Effector memory CD4-positive, alpha-beta T cell (primary cell): ENCODE data around the gene PCBP3.
A peak's percentile ranks its signal among the peaks of the same experiment; 100 is the strongest.
"Not testable (repeated sequence)": the region's sequence is repeated elsewhere in the genome, so short reads cannot be mapped to it uniquely, and the experiment has no call there.

Experiments used
- DNase-seq, 3 donors: peaks; one replicate each; pipeline ENCODE4 v3.0.0-alpha.2; 2020
- H3K27ac ChIP-seq: 2 replicates; pipeline ENCODE4 v1.7.0; 2013; ENCODE audit warnings: mild to moderate bottlenecking, low read length, moderate library complexity; ENCODE audit not compliant: insufficient read depth, poor library complexity, severe bottlenecking
- H3K27me3 ChIP-seq: replicated peaks from 2 replicates; pipeline ENCODE4 v1.7.0; 2013; ENCODE audit warnings: mild to moderate bottlenecking, low read length; ENCODE audit not compliant: insufficient read depth, control insufficient read depth, poor library complexity, severe bottlenecking
- H3K36me3 ChIP-seq: 2 replicates; pipeline ENCODE4 v1.7.0; 2013; ENCODE audit warnings: mild to moderate bottlenecking, low read length, moderate library complexity; ENCODE audit not compliant: control insufficient read depth, insufficient read depth
- H3K4me1 ChIP-seq: 2 replicates; pipeline ENCODE4 v1.7.0; 2013; ENCODE audit warnings: low read length, mild to moderate bottlenecking; ENCODE audit not compliant: control insufficient read depth, insufficient read depth, poor library complexity, severe bottlenecking
- H3K4me3 ChIP-seq: 2 replicates; pipeline ENCODE4 v1.7.0; 2013; ENCODE audit warnings: low read length, low read depth, mild to moderate bottlenecking; ENCODE audit not compliant: insufficient read depth, poor library complexity, severe bottlenecking
- H3K9me3 ChIP-seq: 2 replicates; pipeline ENCODE4 v1.7.0; 2013; ENCODE audit warnings: mild to moderate bottlenecking, low read length, moderate library complexity; ENCODE audit not compliant: control insufficient read depth

The PCBP3 gene

GRCh38 chr21:45602106-45602505 lies 41.4 kb upstream of the PCBP3 start:
- H3K27ac ChIP-seq, result no peak overlapping the region

GRCh38 chr21:45603481-45603880 lies 40.0 kb upstream of the PCBP3 start:
- no peak overlapping the region for H3K4me3 ChIP-seq
- H3K27me3 ChIP-seq, result no peaks in the 10 kb centered on the region
- H3K27ac ChIP-seq, result no peak overlapping the region
- no peaks in the 10 kb centered on the region for H3K4me1 ChIP-seq
- H3K36me3 ChIP-seq, result no peaks in the 10 kb centered on the region
- H3K9me3 ChIP-seq, result no peaks in the 10 kb centered on the region
- DNase-seq, result no peak

More at GRCh38 chr21:45602106-45602505, 41.4 kb upstream of the PCBP3 start:
- Histone ChIP-seq H3K4me3 (no peak overlapping the region), H3K4me1 (no peaks in the 10 kb centered on the region), H3K27me3 (no peaks in the 10 kb centered on the region), H3K36me3 (no peaks in the 10 kb centered on the region), H3K9me3 (no peaks in the 10 kb centered on the region)
- DNase-seq, result no peak

- not testable (repeated sequence) for H3K27ac ChIP-seq, DNase-seq, H3K36me3 ChIP-seq, H3K9me3 ChIP-seq, H3K4me1 ChIP-seq, H3K27me3 ChIP-seq, H3K4me3 ChIP-seq
Observed at GRCh38 chr21:45604681-45605080, 38.8 kb upstream of the PCBP3 start.

- no peaks in the 10 kb centered on the region for H3K27me3 ChIP-seq
- DNase-seq, result peak; percentile 11 to 49 (median 27)
- H3K36me3 ChIP-seq, result no peaks in the 10 kb centered on the region
- H3K9me3 ChIP-seq, result no peaks in the 10 kb centered on the region
- no peak overlapping the region for H3K4me3 ChIP-seq
- H3K27ac ChIP-seq, result peak overlapping the region; percentile 52
- H3K4me1 ChIP-seq, result no peaks in the 10 kb centered on the region
Observed at GRCh38 chr21:45607021-45607908, 36.3 kb upstream of the PCBP3 start.

GRCh38 chr21:45607909-45608295 lies 35.6 kb upstream of the PCBP3 start:
- Histone ChIP-seq H3K27ac (no peak overlapping the region), H3K4me3 (no peak overlapping the region), H3K27me3 (no peaks in the 10 kb centered on the region), H3K4me1 (no peaks in the 10 kb centered on the region), H3K36me3 (no peaks in the 10 kb centered on the region), H3K9me3 (no peaks in the 10 kb centered on the region)
- no peak for DNase-seq

GRCh38 chr21:45608747-45609470 lies 34.6 kb upstream of the PCBP3 start:
- H3K27me3 ChIP-seq, H3K36me3 ChIP-seq, H3K4me1 ChIP-seq, H3K4me3 ChIP-seq, H3K9me3 ChIP-seq, H3K27ac ChIP-seq: not testable (repeated sequence)
- DNase-seq, result peak in 1 of 3 donors; percentile 37

- H3K27ac ChIP-seq, H3K9me3 ChIP-seq, H3K4me3 ChIP-seq, H3K36me3 ChIP-seq, H3K27me3 ChIP-seq, H3K4me1 ChIP-seq, DNase-seq: not testable (repeated sequence)
Observed at GRCh38 chr21:45609616-45610015, 33.9 kb upstream of the PCBP3 start.

GRCh38 chr21:45611296-45611695 lies 32.2 kb upstream of the PCBP3 start:
- H3K27me3 ChIP-seq, result no peaks in the 10 kb centered on the region

GRCh38 chr21:45611939-45612664 lies 31.4 kb upstream of the PCBP3 start:
- Histone ChIP-seq H3K27ac (no peak overlapping the region), H3K4me1 (peaks cover 23% of the 10 kb centered on the region), H3K27me3 (no peaks in the 10 kb centered on the region)

More at GRCh38 chr21:45611296-45611695, 32.2 kb upstream of the PCBP3 start:
- Histone ChIP-seq H3K4me3 (no peak overlapping the region), H3K4me1 (peaks cover 17% of the 10 kb centered on the region), H3K36me3 (no peaks in the 10 kb centered on the region), H3K27ac (no peak overlapping the region), H3K9me3 (no peaks in the 10 kb centered on the region)
- no peak for DNase-seq

GRCh38 chr21:45612665-45613019 lies 30.9 kb upstream of the PCBP3 start:
- not testable (repeated sequence) for H3K4me3 ChIP-seq, DNase-seq, H3K27me3 ChIP-seq, H3K9me3 ChIP-seq, H3K27ac ChIP-seq, H3K36me3 ChIP-seq
- H3K4me1 ChIP-seq, result peaks cover 23% of the 10 kb centered on the region

More at GRCh38 chr21:45611939-45612664, 31.4 kb upstream of the PCBP3 start:
- DNase-seq, result no peak
- no peaks in the 10 kb centered on the region for H3K36me3 ChIP-seq
- no peaks in the 10 kb centered on the region for H3K9me3 ChIP-seq
- no peak overlapping the region for H3K4me3 ChIP-seq
